HepG2 (cell line): Measurements from ENCODE around the gene GJA8. TPM values are rescaled to one million over a fixed set of nuclear protein-coding genes. Genes with fewer than 3 reads are reported as not detected.

Experiments used
- ATAC-seq: fragments of 200-7000 bp; cut with Tn5 transposase; 3 replicates; pipeline ENCODE4 v1.9.1; 2020; ENCODE audit warnings: mild to moderate bottlenecking, moderate library complexity
- BruUV-seq: library from RNA; stranded (reverse); fragments of 400-500 nt; replicated peaks from 2 replicates; lab custom pipeline; 2021; lab: Mats Ljungman, UMichigan
- CTCF ChIA-PET: fragments of 300-600 bp; formaldehyde crosslinking; extraction: SDS; loops from one replicate; lab custom pipeline; 2021; ENCODE audit warnings: low total read pairs, inconsistent platforms, low intra/inter-chr PET ratio; lab: Yijun Ruan, JAX
- POLR2A ChIA-PET: fragments of 350-600 bp; sonication (Branson Sonifier 250); formaldehyde crosslinking; loops from one replicate; lab custom pipeline; 2020; ENCODE audit warnings: antibody characterized with exemption, inconsistent platforms; lab: Yijun Ruan, JAX
- DNase-seq: peaks from one replicate; pipeline ENCODE4 v3.0.0-alpha.2; 2015; ENCODE audit warnings: low spot score
- FAIRE-seq: peaks from 3 replicates; lab custom pipeline; 2011; peaks lifted over from hg19 to GRCh38; lab: Jason Lieb, UNC
- H2AFZ ChIP-seq: one replicate; pipeline ENCODE4 v1.6.1; 2011; ENCODE audit warnings: low read length, inconsistent platforms
- H3K27ac ChIP-seq: fragments of 300-600 bp; 3 replicates; pipeline ENCODE4 v1.8.0; 2011; ENCODE audit warnings: mixed run types, mild to moderate bottlenecking, mixed read lengths, low read length, inconsistent platforms; ENCODE audit not compliant: insufficient read depth; ENCODE audit errors: extremely low read length
- H3K27me3 ChIP-seq, 2 experiments: fragments of 200-600 bp in 1 of 2; 2 replicates in 1 of 2; 3 replicates in 1 of 2; pipeline versions ENCODE4 v1.6.0 to v1.8.0; 2011; ENCODE audit warnings: low read length in 2 of 2, mild to moderate bottlenecking in 2 of 2, moderate library complexity in 2 of 2, inconsistent platforms in 1 of 2; ENCODE audit not compliant: insufficient read depth in 2 of 2, control insufficient read depth in 1 of 2
- H3K36me3 ChIP-seq, 2 experiments: fragments of 200-600 bp in 1 of 2; replicated peaks in 1 of 2; 2 replicates in 1 of 2; 3 replicates in 1 of 2; pipeline versions ENCODE4 v1.5.1 to v1.8.0; 2011; ENCODE audit warnings: low read length in 2 of 2, inconsistent platforms in 1 of 2; ENCODE audit not compliant: insufficient read depth in 2 of 2, control insufficient read depth in 1 of 2
- H3K4me1 ChIP-seq: 2 replicates; pipeline ENCODE4 v1.5.1; 2012; ENCODE audit warnings: low read length, inconsistent platforms; ENCODE audit not compliant: insufficient read depth
- H3K4me2 ChIP-seq: 2 replicates; pipeline ENCODE4 v1.6.0; 2011; ENCODE audit warnings: low read depth, low read length, inconsistent platforms
- H3K4me3 ChIP-seq, 3 experiments: fragments of 200-600 bp in 1 of 3; sonication (generic), shearing (Covaris generic) in 1 of 3; replicated peaks in 1 of 3; 2 replicates each; pipeline ENCODE4 v1.5.1; 2011 to 2016; ENCODE audit warnings: low read length in 3 of 3, inconsistent platforms in 2 of 3, low read depth in 2 of 3, mild to moderate bottlenecking in 2 of 3, control low read depth in 1 of 3, mixed read lengths in 1 of 3; ENCODE audit not compliant: insufficient read depth in 1 of 3
- H3K79me2 ChIP-seq: one replicate; pipeline ENCODE4 v1.6.1; 2011; ENCODE audit warnings: low read length, inconsistent platforms; ENCODE audit not compliant: insufficient read depth
- H3K9ac ChIP-seq: 2 replicates; pipeline ENCODE4 v1.6.0; 2011; ENCODE audit warnings: mild to moderate bottlenecking, low read depth, low read length, inconsistent platforms; ENCODE audit not compliant: insufficient read depth
- H3K9me3 ChIP-seq: 2 replicates; pipeline ENCODE4 v1.5.1; 2012; ENCODE audit warnings: mild to moderate bottlenecking, low read length
- H4K20me1 ChIP-seq: 2 replicates; pipeline ENCODE4 v1.6.0; 2011; ENCODE audit warnings: inconsistent platforms, mild to moderate bottlenecking, low read length, moderate library complexity; ENCODE audit not compliant: insufficient read depth
- CHCHD3 ChIP-seq: sonication (generic); formaldehyde crosslinking; IDR thresholded peaks from 2 replicates; pipeline ENCODE4 v1.8.0; 2022; ENCODE audit warnings: mild to moderate bottlenecking, missing genetic modification reagents, moderate library complexity
- CREB1 ChIP-seq, 2 experiments: fragments of 450-650 bp in 1 of 2; IDR thresholded peaks; 2 replicates each; pipeline ENCODE4 v1.6.1; 2016 to 2017; ENCODE audit warnings: control low read depth in 1 of 2, mild to moderate bottlenecking in 1 of 2, missing compliant biosample characterization in 1 of 2, missing genetic modification characterization in 1 of 2
- KDM5A ChIP-seq: fragments of 200-600 bp; sonication (generic); IDR thresholded peaks from 2 replicates; pipeline ENCODE4 v1.7.0; 2018; ENCODE audit warnings: antibody characterized with exemption, mild to moderate bottlenecking, low read length, borderline replicate concordance
- KIAA2018 ChIP-seq: sonication (generic); formaldehyde crosslinking; IDR thresholded peaks from 2 replicates; pipeline ENCODE4 v1.5.0; 2020; ENCODE audit warnings: mild to moderate bottlenecking, missing genetic modification reagents, borderline replicate concordance
- PLSCR1 ChIP-seq: sonication (generic); formaldehyde crosslinking; IDR thresholded peaks from 2 replicates; pipeline ENCODE4 v1.5.0; 2020; ENCODE audit warnings: missing genetic modification reagents, mild to moderate bottlenecking, borderline replicate concordance
- POLR2AphosphoS2 ChIP-seq: IDR thresholded peaks from 2 replicates; pipeline ENCODE4 v1.6.1; 2011; ENCODE audit warnings: low read depth, low read length, improper control_type of control experiment
- TRIM24 ChIP-seq: sonication (generic); formaldehyde crosslinking; IDR thresholded peaks from 2 replicates; pipeline ENCODE4 v1.8.0; 2022; ENCODE audit warnings: mild to moderate bottlenecking, missing genetic modification reagents
- ZBTB4 ChIP-seq: sonication (generic); formaldehyde crosslinking; IDR thresholded peaks from 2 replicates; pipeline ENCODE4 v1.4.0; 2020; ENCODE audit warnings: missing genetic modification reagents, mild to moderate bottlenecking, borderline replicate concordance
- ZFP36 ChIP-seq: fragments of 150-350 bp; IDR thresholded peaks from 2 replicates; pipeline ENCODE4 v1.6.1; 2018; ENCODE audit warnings: borderline replicate concordance, low read length, low read depth; ENCODE audit not compliant: partially characterized antibody
- WGBS: methylation state at CpG from one replicate; pipeline ENCODE4 v1.1.6; 2017; ENCODE audit warnings: low lambda C conversion rate; 5-methylcytosine and 5-hydroxymethylcytosine counted together
- in situ Hi-C: cut with HindIII; loops from 2 replicates; pipeline ENCODE4 v1.10.0; 2017; ENCODE audit warnings: low pct_unique_long_range_greater_than_20kb; ENCODE audit not compliant: extremely low pct_ligation_motif_present
- intact Hi-C: fragments of 100-400 bp; cut with micrococcal nuclease; formaldehyde crosslinking; loops from one replicate; pipeline ENCODE4 v1.10.0; 2022; ENCODE audit not compliant: unreplicated experiment
- polyA plus RNA-seq, 8 experiments: library from polyadenylated mRNA; depleted of rRNA in 3 of 8; stranded (reverse) in 7 of 8; unstranded in 1 of 8; fragments of >200 nt; fragmentation: Illumina TruSeq in 4 of 8; extraction: Trizol in 4 of 8; gene quantifications; 2 replicates each; pipeline versions ENCODE4 v1.2.1 to v1.2.3, GENCODE V29; 2011 to 2016; ENCODE audit warnings: low read depth in 4 of 8, missing spikeins in 1 of 8, mixed read lengths in 1 of 8; ENCODE audit not compliant: insufficient read depth in 1 of 8
- total RNA-seq, 5 experiments: library from RNA; depleted of rRNA; stranded (reverse); fragments of >200 nt; fragmentation: Illumina TruSeq; extraction: Trizol; gene quantifications; 2 replicates each; pipeline ENCODE4 v1.2.3, GENCODE V29; 2016; ENCODE audit warnings: low read depth in 1 of 5

The GJA8 gene
- total and polyA plus RNA-seq, 2 of the 13 experiments (the other 11 are each of a cell fraction or from before 2014, with no cell fraction given) = not detected

DNA sequence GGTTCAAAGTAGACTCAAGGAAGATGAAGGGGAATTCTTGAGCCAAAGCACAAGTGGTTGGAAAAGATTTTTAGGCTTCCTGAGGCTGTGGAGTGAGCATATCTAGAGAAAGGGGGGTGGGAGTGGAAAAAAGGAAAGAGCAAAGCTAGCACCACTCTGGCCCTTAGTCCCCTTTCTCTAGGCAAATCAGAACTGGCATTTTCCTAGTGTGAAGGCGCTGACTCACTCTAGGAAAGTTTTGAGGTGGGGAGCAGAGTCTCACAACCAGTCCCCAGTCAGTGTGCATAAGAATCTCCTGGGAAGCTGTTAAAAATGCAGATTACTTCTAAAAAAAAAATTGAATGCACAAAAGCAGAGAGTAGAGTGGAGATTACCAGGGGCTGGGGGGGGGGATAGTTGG lies 22.2 kb downstream of the GJA8 start:
- ChIA-PET POLR2A (no interaction called here), CTCF (no interaction called here)
- no peaks in the 10 kb centered on the region for H3K36me3 ChIP-seq
- H3K27me3 ChIP-seq = no peaks in the 10 kb centered on the region
- H4K20me1 ChIP-seq = no peaks in the 10 kb centered on the region
- no peak overlapping the region for H2AFZ ChIP-seq
- BruUV-seq = no TSS peak
- H3K79me2 ChIP-seq = peaks cover 3% of the 10 kb centered on the region
- no peak overlapping the region for H3K4me3 ChIP-seq
- H3K9ac ChIP-seq = no peak overlapping the region
- intact Hi-C loops = no loop called here
- 7% methylated on average over 1 of the region's 1 CpG for WGBS
- no peaks in the 10 kb centered on the region for H3K4me1 ChIP-seq
- no peak overlapping the region for H3K4me2 ChIP-seq
- H3K27ac ChIP-seq = no peak overlapping the region
- in situ Hi-C loops = no loop called here
- ATAC-seq = no peak
- no peak for TF ChIP-seq TRIM24
- TF ChIP-seq ZFP36 = no peak
- TF ChIP-seq PLSCR1 (CRISPR knock-in tag) = no peak
- no peak for TF ChIP-seq ZBTB4
- no peak for TF ChIP-seq KIAA2018 (CRISPR knock-in tag)
- no peak for TF ChIP-seq CREB1 (IDR thresholded peaks at IDR 0.05)
- no peak for TF ChIP-seq CREB1 (CRISPR knock-in tag; IDR thresholded peaks at IDR 0.05)
- TF ChIP-seq KDM5A = no peak
- no peak for TF ChIP-seq POLR2AphosphoS2
- no peak for TF ChIP-seq CHCHD3 (CRISPR knock-in tag)
- no peaks in the 10 kb centered on the region for H3K9me3 ChIP-seq
- FAIRE-seq = no peak
- no peak for DNase-seq
